ENCODE data around the gene DTWD1.
A peak's percentile ranks its signal among the peaks of the same experiment; 100 is the strongest.
"Not testable (repeated sequence)": the region's sequence is repeated elsewhere in the genome, so short reads cannot be mapped to it uniquely, and the experiment has no call there.

DTWD1 gene

GRCh38 chr15:49645941-49646340, 25.1 kb downstream of the DTWD1 start:
- DNase-seq (ENCODE audit: low read depth in 2 of 2), result peak; percentile 48 to 50

- no peak for DNase-seq (ENCODE audit: low read depth in 2 of 2)
Observed at GRCh38 chr15:49646891-49647290, 26.0 kb downstream of the DTWD1 start.

- no peak for DNase-seq (ENCODE audit: low read depth in 2 of 2)
Observed at GRCh38 chr15:49649987-49650386, 29.1 kb downstream of the DTWD1 start.

GRCh38 chr15:49650676-49651075, 29.8 kb downstream of the DTWD1 start:
- DNase-seq (ENCODE audit: low read depth in 2 of 2), result no peak

GRCh38 chr15:49652922-49653321, 32.1 kb downstream of the DTWD1 start:
- no peak for DNase-seq (ENCODE audit: low read depth in 2 of 2)

- DNase-seq (ENCODE audit: low read depth in 2 of 2), result no peak
Observed at GRCh38 chr15:49656734-49657133, 35.9 kb downstream of the DTWD1 start.

GRCh38 chr15:49664716-49665115, 43.9 kb downstream of the DTWD1 start:
- no peak for DNase-seq (ENCODE audit: low read depth in 2 of 2)

- DNase-seq (ENCODE audit: low read depth in 2 of 2), result not testable (repeated sequence)
Observed at GRCh38 chr15:49666486-49666885, 45.6 kb downstream of the DTWD1 start.

- no peak for DNase-seq (ENCODE audit: low read depth in 2 of 2)
Observed at GRCh38 chr15:49669288-49669687, 48.4 kb downstream of the DTWD1 start.

GRCh38 chr15:49673861-49674260, 53.0 kb downstream of the DTWD1 start:
- no peak for DNase-seq (ENCODE audit: low read depth in 2 of 2)

GRCh38 chr15:49674370-49674769, 53.5 kb downstream of the DTWD1 start:
- no peak for DNase-seq (ENCODE audit: low read depth in 2 of 2)

GRCh38 chr15:49675041-49675440, 54.2 kb downstream of the DTWD1 start:
- peak; percentile 63 to 67 for DNase-seq (ENCODE audit: low read depth in 2 of 2)

GRCh38 chr15:49678655-49679054, 57.8 kb downstream of the DTWD1 start:
- DNase-seq (ENCODE audit: low read depth in 2 of 2), result no peak

GRCh38 chr15:49686599-49686998, 65.8 kb downstream of the DTWD1 start:
- peak in 1 of 2 experiments; percentile 36 for DNase-seq (ENCODE audit: low read depth in 2 of 2)

GRCh38 chr15:49688135-49688790, 67.4 kb downstream of the DTWD1 start:
- peak; percentile 84 for DNase-seq (ENCODE audit: low read depth in 2 of 2)

- no peak for DNase-seq (ENCODE audit: low read depth in 2 of 2)
Observed at GRCh38 chr15:49692514-49693090, 71.8 kb downstream of the DTWD1 start.

GRCh38 chr15:49693498-49693897, 72.7 kb downstream of the DTWD1 start:
- DNase-seq (ENCODE audit: low read depth in 2 of 2), result no peak

- peak in 1 of 2 experiments; percentile 53 for DNase-seq (ENCODE audit: low read depth in 2 of 2)
Observed at GRCh38 chr15:49696433-49696832, 75.6 kb downstream of the DTWD1 start.

- no peak for DNase-seq (ENCODE audit: low read depth in 2 of 2)
Observed at GRCh38 chr15:49697121-49697520, 76.3 kb downstream of the DTWD1 start.

GRCh38 chr15:49702982-49703381, 82.1 kb downstream of the DTWD1 start:
- not testable (repeated sequence) for DNase-seq (ENCODE audit: low read depth in 2 of 2)

Data from fibroblast of skin of left quadriceps (primary cell).